Nucleus accumbens (tissue), 56 donors: ENCODE results near the gene AP1B1.

Experiments
- DNase-seq, 56 donors: peaks; one replicate each; lab custom pipeline; 2025; lab: John Stamatoyannopoulos, UW

The AP1B1 gene

DNA sequence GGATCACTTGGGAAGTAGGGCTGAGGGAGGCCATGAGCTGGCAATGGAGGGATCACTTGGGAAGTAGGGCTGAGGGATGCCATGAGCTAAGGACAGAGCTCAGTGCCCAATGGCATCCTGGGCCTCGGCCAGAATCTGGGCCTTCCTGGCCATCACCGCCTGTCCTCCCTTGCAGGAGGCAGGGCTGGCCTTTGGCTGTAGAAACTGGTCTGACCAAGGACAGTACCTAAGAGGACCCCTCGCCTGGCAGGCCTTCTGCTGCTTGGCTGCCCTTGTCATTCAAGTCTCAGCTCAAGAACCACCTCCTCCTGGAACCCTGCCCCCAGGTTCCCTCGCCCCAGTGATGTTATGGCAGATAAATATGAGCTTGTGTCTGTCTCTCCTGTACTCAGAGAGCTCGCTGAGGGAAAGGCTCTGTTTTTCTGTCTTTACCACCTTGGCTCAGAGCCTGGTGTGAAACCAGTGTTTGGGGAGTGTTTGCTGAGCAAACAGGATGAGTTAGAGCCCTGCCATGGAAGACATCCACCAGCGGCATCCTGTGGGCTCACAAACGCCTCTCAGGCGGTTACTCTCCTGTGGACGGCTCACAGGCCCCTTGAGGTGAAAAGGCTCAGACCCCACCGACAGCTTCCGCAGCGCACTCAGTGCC is 53.5 kb downstream of the AP1B1 start:
- no peak for DNase-seq

DNA sequence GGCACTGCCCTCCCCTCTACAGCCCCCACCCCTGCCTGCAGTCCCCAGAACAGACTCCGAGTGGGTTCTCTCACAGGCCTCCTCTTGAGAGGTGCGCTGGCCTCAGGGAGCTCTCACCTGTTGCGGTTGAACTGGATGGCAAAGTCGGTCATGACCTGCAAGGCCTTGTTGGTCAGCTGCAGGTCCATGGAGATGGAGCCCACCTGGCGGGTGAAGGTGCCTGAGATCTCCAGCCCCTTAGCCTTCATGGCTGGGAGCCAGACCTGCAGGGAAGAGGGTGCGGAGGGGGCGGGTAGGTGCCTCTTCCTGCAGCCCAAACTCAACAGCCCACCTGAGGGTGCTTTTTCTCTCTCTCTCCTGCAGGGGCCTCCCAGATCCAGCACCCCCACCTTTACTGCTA is 54.2 kb downstream of the AP1B1 start:
- DNase-seq, result no peak

DNA sequence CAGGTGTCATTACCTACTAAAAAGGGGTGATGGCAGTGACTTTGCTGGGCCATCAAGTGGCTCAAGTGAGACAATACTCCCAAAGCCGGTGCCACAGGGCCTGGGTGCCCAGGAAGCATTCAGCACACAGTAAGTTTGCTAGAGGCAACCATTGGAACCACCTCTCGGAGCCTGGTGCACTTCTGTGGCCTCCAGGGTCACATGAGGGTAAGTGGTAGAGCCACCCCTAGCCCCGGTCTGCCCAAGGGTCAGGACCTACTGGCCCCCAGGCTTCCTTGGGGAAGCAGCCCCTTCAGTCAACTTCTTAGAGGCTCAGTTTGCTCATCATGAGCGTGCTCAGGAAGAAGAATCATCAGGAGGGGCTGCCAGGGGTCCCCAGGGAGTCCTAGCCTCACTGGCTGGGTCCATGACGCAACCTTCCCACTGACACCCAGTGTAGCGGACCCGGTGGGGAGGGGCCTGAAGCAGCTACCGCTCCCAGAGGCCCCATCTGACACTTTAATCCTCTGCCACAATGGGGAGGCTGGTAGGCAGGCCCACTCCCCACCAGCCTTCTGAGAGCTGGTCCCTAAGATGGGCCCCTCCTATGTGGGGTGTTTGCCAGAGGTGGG is 55.4 kb downstream of the AP1B1 start:
- DNase-seq, result no peak

DNA sequence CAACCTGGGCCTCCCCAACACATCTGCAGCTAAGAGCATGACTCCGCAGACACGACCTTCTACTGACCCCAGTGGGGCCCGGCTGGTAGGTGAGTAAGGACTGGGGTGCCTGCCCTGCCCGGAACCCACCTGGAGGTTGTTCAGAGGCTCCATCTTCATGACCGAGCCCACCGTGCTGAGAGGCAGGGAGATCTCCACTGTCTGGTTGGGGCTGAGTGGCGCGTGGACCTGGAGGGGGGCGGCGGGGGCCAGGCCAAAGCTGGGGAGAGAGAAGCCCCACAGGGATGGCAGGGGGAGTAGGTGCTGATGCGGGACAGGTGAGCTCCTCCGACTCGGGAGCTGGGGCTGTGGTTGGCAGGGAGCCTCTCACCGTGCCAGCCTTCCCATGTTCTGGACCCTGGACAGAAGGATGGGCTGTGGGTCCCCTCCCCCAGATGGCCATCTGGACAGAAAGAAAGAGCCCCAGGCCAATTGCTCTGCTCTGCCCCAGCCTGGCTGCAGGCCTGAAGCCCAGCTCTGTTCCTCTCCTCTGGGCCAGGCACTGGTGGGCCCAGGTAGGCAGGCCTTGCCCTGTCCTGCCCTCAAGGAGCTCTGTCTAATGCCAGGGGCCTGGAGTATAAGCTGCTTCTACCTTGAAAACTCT is 56.6 kb downstream of the AP1B1 start:
- no peak for DNase-seq

DNA sequence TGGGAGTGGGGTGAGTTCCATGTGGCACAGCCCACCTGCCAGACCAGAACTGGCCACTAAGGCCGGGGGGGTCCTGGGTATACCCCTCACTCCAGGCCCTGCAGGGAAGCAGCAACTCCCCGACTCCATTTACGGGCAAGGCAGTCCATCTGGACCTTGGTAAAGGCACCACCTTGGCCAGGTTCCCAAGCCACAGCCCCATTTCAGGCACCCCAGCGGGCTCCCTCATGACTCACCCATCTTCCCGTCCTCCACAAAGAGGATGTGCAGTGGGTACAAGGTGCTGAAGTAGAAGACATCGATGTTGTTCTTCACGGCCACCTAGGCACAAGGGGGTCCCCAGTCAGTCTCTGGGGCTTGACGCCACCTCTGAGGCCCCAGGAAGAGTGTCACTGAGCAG is 57.2 kb downstream of the AP1B1 start:
- peak in 1 of 56 donors; percentile 45 for DNase-seq

DNA sequence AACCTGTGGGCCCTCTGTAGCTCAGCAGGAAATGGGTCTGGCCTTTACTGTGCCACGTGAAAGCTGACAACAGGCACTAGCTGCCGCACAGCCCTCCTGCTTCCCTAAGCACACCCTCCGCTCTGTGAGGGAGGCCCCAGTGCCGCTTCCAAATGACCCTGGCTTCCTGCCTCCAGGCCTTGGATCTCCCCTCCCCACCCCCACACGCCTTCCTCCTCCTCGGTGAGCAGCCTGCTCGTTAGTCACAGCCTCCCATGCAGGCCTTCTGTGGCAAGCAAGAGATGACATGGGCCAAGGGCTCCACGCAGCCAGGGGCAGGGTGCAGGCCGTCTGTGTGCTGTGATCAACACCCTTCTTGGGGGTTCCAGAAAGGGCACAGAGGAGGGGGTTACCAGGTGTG is 57.6 kb downstream of the AP1B1 start:
- DNase-seq, result peak in 9 of 56 donors; percentile 17 to 45 (median 30)

DNA sequence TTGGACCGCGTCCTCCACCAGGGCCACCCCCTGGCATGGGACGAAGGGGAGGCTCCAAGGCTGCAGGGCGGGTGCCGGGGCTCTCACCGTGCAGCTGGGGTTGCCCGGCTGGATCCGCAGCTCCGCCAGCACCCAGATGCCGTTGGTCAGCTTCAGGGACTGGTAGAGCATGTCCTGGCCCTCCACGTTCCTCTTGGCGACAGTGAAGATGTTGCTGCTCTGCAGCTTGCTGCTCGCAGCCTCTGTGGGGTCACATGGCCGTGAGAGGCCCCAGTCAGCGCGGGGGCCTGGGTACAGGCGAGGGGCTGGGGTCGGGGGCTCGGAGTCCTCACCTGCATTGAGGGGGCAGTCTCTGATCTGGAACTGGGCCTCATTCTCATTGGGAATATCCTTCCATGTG is 58.1 kb downstream of the AP1B1 start:
- no peak for DNase-seq

DNA sequence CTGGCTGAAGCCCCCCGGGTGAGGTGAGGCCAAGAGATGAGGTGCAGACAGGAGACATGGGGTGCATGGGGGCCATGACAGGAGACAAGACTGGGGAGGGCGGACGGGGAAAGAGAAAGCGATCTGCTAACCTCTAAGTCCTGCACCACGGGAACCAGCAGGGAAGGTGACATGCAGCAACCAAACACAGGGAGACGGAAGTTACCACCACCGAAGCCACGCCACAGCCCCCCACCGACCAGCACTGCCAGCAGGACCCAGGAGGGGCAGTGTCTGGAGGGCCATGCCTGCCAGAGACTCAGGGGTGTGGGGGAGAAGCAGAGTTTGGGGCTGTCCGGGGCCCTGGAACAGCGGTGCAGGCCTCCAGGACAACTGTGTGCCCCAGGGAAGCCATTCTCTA is 58.8 kb downstream of the AP1B1 start:
- DNase-seq, result no peak

DNA sequence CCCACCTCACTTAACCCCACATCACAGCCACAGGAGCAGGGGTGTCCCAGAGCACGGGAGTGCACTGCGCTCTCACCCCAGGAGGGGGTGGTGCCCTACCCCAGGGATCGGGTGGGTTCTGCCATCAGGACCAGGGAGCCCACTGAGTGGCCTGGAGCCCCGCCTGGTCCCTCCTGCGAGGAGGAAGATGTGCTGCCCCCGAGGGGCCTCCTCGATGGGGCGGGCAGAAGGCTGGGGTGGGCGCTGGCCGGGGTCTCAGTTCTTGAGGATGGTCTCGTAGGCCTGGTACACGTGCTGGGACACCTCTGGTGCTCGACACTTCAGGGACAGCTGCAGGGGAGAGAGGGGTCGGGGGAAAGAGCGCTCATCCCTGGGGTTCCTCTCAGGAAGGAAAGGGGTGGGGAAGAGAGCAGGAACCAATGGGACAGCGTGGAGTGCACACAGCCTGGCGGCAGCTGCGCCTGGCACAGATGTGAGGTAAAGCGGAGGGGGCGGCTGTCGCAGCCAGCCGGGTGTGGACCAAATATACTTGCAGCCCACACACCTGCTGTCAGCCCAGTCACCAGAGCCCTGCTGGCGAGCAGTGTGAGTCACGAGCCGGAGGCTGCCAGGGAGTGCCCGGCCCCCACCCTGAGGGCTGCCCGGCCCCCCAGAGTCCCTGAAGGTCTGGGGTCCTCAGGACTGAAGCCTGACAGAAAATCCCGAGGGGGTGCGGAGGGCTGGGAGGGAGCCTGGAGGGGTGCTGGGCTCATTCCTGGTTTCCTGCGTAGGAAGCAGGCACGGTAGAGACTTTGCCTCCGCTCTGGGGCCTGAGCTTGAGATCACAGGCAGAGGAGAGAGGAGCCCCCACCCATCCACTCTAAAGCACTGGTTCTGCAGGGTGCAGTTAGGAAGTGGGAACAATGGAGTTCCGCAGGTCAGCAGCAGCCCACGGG is 59.5 kb downstream of the AP1B1 start:
- peak in 31 of 56 donors; percentile 19 to 78 (median 49) for DNase-seq

DNA sequence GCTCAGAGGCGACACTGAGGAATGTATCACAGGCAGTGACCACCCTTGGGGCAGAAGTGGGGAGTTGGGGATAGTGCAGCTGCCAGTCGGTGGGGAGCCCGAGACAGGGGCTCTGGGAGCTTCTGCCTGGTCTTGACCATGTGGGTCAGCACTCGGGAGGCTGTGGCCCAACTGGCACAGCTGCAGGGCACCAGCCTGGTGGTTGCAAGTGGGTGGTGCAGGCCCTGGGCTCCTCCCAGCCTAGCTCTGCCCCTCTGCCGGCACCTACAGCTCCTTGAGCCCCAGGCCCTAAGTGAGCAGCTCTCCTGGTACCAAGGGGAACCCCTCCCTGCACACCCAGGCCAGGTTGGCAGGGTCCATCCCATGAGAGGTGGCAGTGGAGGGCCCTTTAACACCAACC is 60.3 kb downstream of the AP1B1 start:
- no peak for DNase-seq

DNA sequence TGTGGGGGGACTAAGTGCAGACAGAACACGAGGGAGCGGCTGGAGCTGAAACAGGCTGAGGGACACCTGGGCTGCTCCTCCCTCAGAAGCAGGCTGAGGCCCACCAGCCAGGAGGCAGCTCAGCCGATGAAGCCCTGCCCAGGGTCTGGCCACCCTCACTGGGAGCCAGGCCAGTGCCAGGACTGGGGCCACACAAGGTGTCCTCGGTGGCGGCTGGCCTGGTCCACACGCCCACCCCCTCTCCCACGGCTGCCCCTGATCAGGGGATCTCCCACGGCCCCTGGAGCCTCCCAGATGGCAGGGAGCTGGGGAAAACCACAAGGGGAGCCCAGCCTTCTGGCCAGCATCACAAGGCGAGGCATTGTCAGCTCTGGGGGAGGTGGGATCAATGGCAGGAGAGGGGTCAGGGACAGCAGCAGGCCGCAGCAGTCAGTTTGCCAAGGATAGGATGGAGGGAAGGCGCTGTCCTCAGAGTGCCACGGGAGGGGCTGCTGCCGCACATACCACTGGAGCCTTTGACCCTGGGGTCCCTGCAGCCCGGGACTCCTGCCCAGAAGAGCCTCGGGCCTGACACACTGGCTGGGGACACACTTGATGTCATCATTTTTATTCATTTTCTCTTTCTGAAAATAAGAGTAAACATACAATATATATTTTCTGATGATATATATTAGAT is 61.1 kb downstream of the AP1B1 start:
- no peak for DNase-seq

DNA sequence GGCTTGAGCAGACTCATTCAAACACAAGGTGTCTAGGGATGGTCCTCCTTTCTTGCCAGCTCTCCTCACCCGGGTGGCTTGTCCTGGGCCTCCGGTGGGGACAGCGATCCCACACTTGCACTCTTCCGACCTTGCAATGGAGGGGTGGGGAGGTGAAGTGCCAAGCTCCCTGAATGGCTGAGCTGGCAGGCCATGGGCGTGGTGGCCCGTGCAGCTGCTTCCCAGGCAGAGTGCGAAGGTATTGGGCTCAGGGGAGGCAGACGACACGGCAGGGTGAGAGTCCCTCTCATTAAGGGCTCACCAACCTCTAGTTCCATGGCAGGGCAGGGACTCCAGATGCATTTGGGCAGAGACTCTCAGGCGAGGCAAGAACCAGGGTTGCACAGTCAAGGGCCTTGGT is 61.9 kb downstream of the AP1B1 start:
- DNase-seq, result no peak

DNA sequence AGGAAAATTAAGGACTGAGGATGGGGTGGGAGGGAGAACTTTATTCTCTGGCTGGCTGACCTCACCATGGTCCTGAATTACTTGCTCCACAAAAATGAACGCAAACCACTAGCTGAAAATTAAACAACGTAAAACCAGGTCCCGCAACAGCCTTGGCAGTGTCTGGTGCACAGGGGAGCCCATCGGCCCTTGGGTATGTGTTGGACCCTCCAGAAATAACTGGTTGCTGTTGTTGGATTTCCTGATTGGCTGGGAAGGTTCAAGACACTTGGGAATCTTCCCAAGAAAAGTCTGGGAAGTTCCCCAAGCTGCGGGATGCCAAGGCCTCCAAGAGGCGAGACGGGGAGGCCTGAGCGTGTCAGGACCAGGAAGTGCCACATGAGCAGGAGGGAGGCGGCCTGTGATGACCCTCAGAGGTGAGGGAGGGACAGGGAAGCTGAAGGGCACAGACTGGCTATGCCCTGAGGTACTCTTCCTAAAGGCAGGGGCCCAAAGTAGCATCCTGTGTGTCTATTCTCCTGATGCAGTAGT is 62.5 kb downstream of the AP1B1 start:
- peak in 1 of 56 donors; percentile 19 for DNase-seq

DNA sequence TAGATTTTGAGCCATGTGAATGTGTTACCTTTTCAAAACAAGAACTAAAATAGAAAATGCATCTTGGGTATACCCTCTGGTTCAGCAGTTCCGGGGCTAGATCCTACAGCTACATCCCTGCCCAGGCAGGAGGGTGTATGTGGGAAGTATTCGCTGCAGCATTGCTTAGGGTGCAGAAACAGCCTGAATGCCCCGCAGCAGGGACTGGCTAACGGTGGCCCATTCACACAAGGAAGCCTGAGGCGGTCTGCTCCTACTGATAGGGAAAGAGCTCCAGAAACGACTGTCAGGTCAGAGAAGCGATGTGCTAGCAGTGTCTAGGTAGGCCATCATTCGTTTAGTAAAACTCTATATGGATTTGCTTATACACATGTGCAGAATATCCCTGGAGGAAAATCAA is 63.0 kb downstream of the AP1B1 start:
- no peak for DNase-seq

DNA sequence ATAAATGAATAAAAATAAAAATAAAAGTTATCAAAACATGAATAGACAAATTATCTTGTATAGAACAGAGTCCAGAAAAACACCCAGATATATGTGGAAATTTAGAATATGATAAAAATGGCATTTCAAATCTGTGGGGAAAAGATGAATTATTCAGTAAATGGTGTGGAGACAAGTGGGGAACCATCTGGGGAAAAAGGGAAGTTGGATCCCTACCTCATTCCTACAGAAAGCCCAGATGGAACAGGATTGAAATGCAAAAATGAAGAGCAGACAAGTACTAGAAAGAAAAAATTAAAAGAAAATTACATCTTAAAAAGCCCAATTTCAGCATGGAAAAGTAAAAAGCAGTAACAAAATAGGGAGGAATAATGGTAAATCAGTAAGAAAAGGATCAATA is 64.7 kb downstream of the AP1B1 start:
- DNase-seq, result no peak

DNA sequence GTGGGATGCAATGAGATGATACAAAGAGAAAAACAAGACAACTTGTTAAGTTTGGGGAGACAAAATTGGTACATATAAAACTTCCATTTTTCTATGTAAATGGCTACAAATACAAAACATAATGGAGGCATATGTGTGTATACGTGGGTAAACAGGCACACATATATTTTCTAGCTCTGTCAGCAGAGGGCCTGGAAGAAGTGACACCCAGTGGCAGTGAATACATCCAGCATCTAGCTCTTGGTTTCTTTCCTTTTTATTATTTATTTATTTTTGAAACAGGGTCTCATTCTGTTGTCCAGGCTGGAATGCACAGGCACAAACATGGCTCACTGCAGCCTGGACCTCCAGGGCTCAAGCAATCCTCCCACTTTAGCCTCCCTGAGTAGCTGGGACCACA is 67.8 kb downstream of the AP1B1 start:
- DNase-seq, result no peak

DNA sequence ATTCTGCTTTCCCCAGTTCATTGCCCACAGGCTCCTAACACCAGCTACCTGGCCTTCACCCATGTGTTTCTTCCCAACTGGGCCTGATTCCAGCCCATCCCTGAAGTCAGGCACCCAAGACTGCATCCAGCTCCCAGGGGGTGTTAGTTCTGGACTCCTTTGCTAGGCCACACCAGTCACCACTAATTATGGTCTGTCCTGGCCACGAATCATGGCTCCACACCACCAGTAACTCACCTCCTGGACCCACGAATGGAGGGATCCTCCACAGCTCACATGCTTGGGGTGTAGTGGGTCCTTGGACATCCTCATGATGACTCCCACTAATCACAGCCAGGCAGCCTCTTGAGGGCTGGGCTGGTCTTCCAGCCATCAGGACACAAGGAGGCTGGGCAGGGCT is 69.3 kb downstream of the AP1B1 start:
- no peak for DNase-seq

DNA sequence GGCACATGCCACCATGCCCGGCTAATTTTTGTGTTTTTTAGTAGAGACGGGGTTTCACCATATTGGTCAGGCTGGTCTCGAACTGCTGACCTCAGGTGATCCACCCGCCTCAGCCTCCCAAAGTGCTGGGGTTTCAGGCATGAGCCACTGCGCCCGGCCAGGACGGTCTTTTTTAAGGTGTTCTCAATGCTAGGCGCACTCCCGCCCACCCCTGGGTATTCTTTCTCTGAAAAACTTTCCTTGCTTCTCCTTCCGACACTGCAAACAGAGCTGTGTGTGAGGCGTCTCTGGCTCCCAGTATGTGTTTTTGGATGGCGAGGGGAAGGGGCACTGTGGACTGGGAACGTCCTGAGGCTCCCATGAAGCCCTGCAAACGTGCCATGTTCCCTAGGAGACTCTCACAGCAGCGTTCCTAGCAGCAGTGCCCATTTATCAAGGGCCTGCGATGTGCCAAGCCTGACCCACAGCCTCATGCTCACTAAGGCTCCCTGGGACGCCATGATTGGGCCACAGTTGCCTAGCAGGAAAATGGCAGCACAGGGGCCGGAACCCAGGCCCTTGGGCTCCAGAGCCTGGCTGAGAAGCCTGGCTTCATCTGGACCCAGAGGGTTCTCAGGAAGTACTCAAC is 70.4 kb downstream of the AP1B1 start:
- no peak for DNase-seq

DNA sequence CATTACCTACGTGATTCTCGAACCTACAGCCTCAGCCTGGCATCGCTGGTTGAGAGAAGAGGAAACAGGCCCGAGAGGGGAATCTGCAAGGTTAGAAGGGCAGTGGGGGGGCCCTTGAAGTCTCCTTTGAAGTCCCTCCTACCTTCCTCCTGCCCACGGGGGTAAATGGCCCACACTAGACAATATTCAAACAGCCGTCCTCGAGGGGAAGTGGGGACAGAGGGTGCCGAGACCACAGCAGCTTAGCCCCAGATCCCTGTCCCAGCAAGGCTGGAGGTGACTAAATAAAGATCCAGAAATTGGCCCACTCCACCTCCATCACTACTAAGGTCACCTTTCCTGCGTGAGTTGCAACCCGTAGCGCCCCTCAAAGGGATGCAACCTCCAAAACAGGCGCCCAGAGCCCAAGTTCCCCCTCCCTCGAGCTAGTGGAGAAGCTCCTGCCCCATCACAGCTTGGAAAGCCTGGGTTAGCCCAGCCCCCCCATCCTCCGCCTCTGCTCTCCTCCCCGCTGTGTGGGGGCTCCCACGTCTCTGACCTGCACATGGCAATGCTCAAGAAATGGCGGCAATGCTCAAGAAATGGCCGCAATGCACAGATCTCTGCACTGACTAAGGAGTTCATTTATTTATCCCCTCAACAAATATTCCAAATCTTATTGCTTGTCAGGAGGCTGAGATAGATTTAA is 72.1 kb downstream of the AP1B1 start:
- no peak for DNase-seq
